PC-3 (cell line): ENCODE results near the gene INPP5D.

Experiments used
- CTCF ChIP-seq: fragments of 300-600 bp; sonication (generic); conservative IDR thresholded peaks from 2 replicates; pipeline ENCODE4 v1.5.1; 2017; ENCODE audit warnings: antibody characterized with exemption, low read depth, mild to moderate bottlenecking, low read length
- EZH2 ChIP-seq: fragments of 300-600 bp; sonication (generic); IDR thresholded peaks from one replicate; pipeline ENCODE4 v1.6.1; 2017; ENCODE audit warnings: antibody characterized with exemption, mild to moderate bottlenecking, low read length; ENCODE audit not compliant: unreplicated experiment
- EZH2phosphoT487 ChIP-seq: fragments of 300-600 bp; sonication (generic); IDR thresholded peaks from 2 replicates; pipeline ENCODE4 v1.6.1; 2018; ENCODE audit warnings: mild to moderate bottlenecking, antibody characterized with exemption, low read length, borderline replicate concordance

GRCh38 chr2:233161730-233162129 is 101.6 kb downstream of the INPP5D start:
- no peak for TF ChIP-seq CTCF
- no peak for TF ChIP-seq EZH2
- no peak for TF ChIP-seq EZH2phosphoT487
